IgD-negative memory B cell (primary cell): ENCODE data around the gene MPND. TPM values are rescaled to one million over a fixed set of nuclear protein-coding genes. Genes with fewer than 3 reads are reported as not detected.

Experiments used
- H3K27ac Mint-ChIP-seq, 3 donors: one replicate each; pipeline ENCODE4 v1.8.0; 2020 to 2022; ENCODE audit warnings: mild to moderate bottlenecking in 3 of 3, mixed read lengths in 3 of 3, moderate library complexity in 1 of 3
- H3K27me3 Mint-ChIP-seq: one replicate; pipeline ENCODE4 v1.8.0; 2021; ENCODE audit warnings: mixed read lengths
- H3K36me3 Mint-ChIP-seq: one replicate; pipeline ENCODE4 v1.8.0; 2020; ENCODE audit warnings: mild to moderate bottlenecking, mixed read lengths
- H3K4me1 Mint-ChIP-seq, 3 donors: one replicate each; pipeline ENCODE4 v1.8.0; 2020 to 2022; ENCODE audit warnings: mixed read lengths in 3 of 3, mild to moderate bottlenecking in 1 of 3
- H3K4me3 Mint-ChIP-seq, 4 donors: one replicate each; pipeline ENCODE4 v1.8.0; 2020 to 2022; ENCODE audit warnings: mild to moderate bottlenecking in 4 of 4, mixed read lengths in 4 of 4, moderate library complexity in 3 of 4
- H3K9me3 Mint-ChIP-seq, 3 donors: one replicate each; pipeline ENCODE4 v1.8.0; 2020 to 2021; ENCODE audit warnings: mixed read lengths in 3 of 3, mild to moderate bottlenecking in 1 of 3
- polyA plus RNA-seq: library from polyadenylated mRNA; unstranded; fragments of 300-500 nt; fragmentation: Illumina TruSeq; gene quantifications from one replicate; pipeline ENCODE4 v1.2.3, GENCODE V29; 2021

The MPND gene
- polyA plus RNA-seq, 1 donor from 2014 or later = 9.7 TPM

GRCh38 chr19:4401769-4402170 lies 58.4 kb downstream of the MPND start:
- Mint-ChIP-seq H3K4me1 (peaks cover 28 to 37% (median 34%) of the 10 kb centered on the region in 3 donors), H3K9me3 (no peaks in the 10 kb centered on the region), H3K4me3 (peak overlapping the region; percentile 85 to 97 (median 91)), H3K27me3 (no peaks in the 10 kb centered on the region), H3K27ac (peak overlapping the region; percentile 93 to 98 (median 97)), H3K36me3 (no peaks in the 10 kb centered on the region)

GRCh38 chr19:4402171-4403004 lies 59.0 kb downstream of the MPND start, which contains the start of gene CHAF1A:
TSS of gene CHAF1A (plus strand) at chr19:4402640. CDS start at chr19:4402763, 123 bp downstream.
- Mint-ChIP-seq H3K36me3 (no peaks in the 10 kb centered on the region), H3K4me1 (peaks cover 28 to 33% (median 30%) of the 10 kb centered on the region in 3 donors), H3K4me3 (peak within 1 kb of the TSS; percentile 85 to 97 (median 93)), H3K9me3 (no peaks in the 10 kb centered on the region), H3K27ac (peak within 1 kb of the TSS; percentile 93 to 98 (median 97)), H3K27me3 (no peaks in the 10 kb centered on the region)

GRCh38 chr19:4403005-4403761 lies 59.8 kb downstream of the MPND start:
- H3K9me3 Mint-ChIP-seq = no peaks in the 10 kb centered on the region
- H3K27ac Mint-ChIP-seq = peak overlapping the region; percentile 43 to 90 (median 67)
- H3K36me3 Mint-ChIP-seq = no peaks in the 10 kb centered on the region
- peak overlapping the region; percentile 85 to 93 (median 92) for H3K4me3 Mint-ChIP-seq
- no peaks in the 10 kb centered on the region for H3K27me3 Mint-ChIP-seq
- peaks cover 28 to 31% (median 30%) of the 10 kb centered on the region in 3 donors for H3K4me1 Mint-ChIP-seq

GRCh38 chr19:4405977-4406376 lies 62.6 kb downstream of the MPND start:
- H3K9me3 Mint-ChIP-seq = no peaks in the 10 kb centered on the region
- peaks cover 19 to 21% (median 20%) of the 10 kb centered on the region in 3 donors for H3K4me1 Mint-ChIP-seq
- H3K27me3 Mint-ChIP-seq = no peaks in the 10 kb centered on the region
- peaks cover 2% of the 10 kb centered on the region for H3K36me3 Mint-ChIP-seq
- peak overlapping the region in 2 of 4 donors; percentile 43 to 76 for H3K4me3 Mint-ChIP-seq
- peak overlapping the region in 1 of 3 donors; percentile 14 for H3K27ac Mint-ChIP-seq

GRCh38 chr19:4406626-4407025 lies 63.3 kb downstream of the MPND start:
- Mint-ChIP-seq H3K27me3 (no peaks in the 10 kb centered on the region), H3K9me3 (no peaks in the 10 kb centered on the region), H3K27ac (no peak overlapping the region), H3K4me3 (no peak overlapping the region), H3K36me3 (peaks cover 2% of the 10 kb centered on the region), H3K4me1 (peaks cover 15 to 20% (median 15%) of the 10 kb centered on the region in 3 donors)

GRCh38 chr19:4409123-4409933 lies 66.0 kb downstream of the MPND start:
- Mint-ChIP-seq H3K27me3 (no peaks in the 10 kb centered on the region), H3K27ac (no peak overlapping the region), H3K4me1 (peaks cover 0 to under 1% (median 0%) of the 10 kb centered on the region in 3 donors), H3K36me3 (peaks cover 4% of the 10 kb centered on the region), H3K9me3 (no peaks in the 10 kb centered on the region), H3K4me3 (no peak overlapping the region)

Other genes starting within 250 kb of the MPND start
- gene MAP2K2, start 219.4 kb upstream of the MPND start, polyA plus RNA-seq = 69.1 TPM
- not detected for gene CREB3L3, start 189.9 kb upstream of the MPND start, polyA plus RNA-seq
- 4.8 TPM for gene SIRT6, start 161.0 kb upstream of the MPND start, polyA plus RNA-seq
- not detected for gene ANKRD24, start 160.9 kb upstream of the MPND start, polyA plus RNA-seq
- gene EBI3, start 114.0 kb upstream of the MPND start, polyA plus RNA-seq = 24.2 TPM
- 45.6 TPM for gene YJU2, start 96.5 kb upstream of the MPND start, polyA plus RNA-seq
- gene SHD, start 64.3 kb upstream of the MPND start, polyA plus RNA-seq = not detected
- 1.9 TPM for gene TMIGD2, start 41.2 kb upstream of the MPND start, polyA plus RNA-seq
- gene FSD1, start 39.0 kb upstream of the MPND start, polyA plus RNA-seq = 0.58 TPM
- not detected for gene STAP2, start 4.7 kb upstream of the MPND start, polyA plus RNA-seq
- 23.7 TPM for gene SH3GL1, start 57.0 kb downstream of the MPND start, polyA plus RNA-seq
- 6.9 TPM for gene CHAF1A, start 59.1 kb downstream of the MPND start, polyA plus RNA-seq
- 7.0 TPM for gene UBXN6, start 114.2 kb downstream of the MPND start, polyA plus RNA-seq
- 31.9 TPM for gene HDGFL2, start 128.7 kb downstream of the MPND start, polyA plus RNA-seq
- 0.15 TPM for gene PLIN4, start 174.9 kb downstream of the MPND start, polyA plus RNA-seq
- gene PLIN5, start 191.7 kb downstream of the MPND start, polyA plus RNA-seq = not detected
- gene LRG1, start 196.5 kb downstream of the MPND start, polyA plus RNA-seq = 0.81 TPM
- not detected for gene SEMA6B, start 216.1 kb downstream of the MPND start, polyA plus RNA-seq